GM23248 (cell line): Measurements from ENCODE around the gene AFF3.

Source experiments
- EZH2 ChIP-seq: fragments of 200-600 bp; sonication (generic); IDR thresholded peaks from 2 replicates; pipeline ENCODE4 v1.6.1; 2018; ENCODE audit warnings: antibody characterized with exemption, mild to moderate bottlenecking; ENCODE audit not compliant: insufficient read depth, poor library complexity, severe bottlenecking
- EZH2phosphoT487 ChIP-seq: fragments of 200-600 bp; sonication (generic); IDR thresholded peaks from 2 replicates; pipeline ENCODE4 v1.6.1; 2018; ENCODE audit warnings: antibody characterized with exemption, moderate library complexity, mild to moderate bottlenecking, low read depth; ENCODE audit not compliant: insufficient read depth

- TF ChIP-seq EZH2 (no peak), EZH2phosphoT487 (no peak)
Observed at GRCh38 chr2:100137866-100138570, 4.4 kb downstream of the AFF3 start.
